Transverse colon (tissue), 4 donors: Measurements from ENCODE around the gene NUP133. TPM values are rescaled to one million over a fixed set of nuclear protein-coding genes. Genes with fewer than 3 reads are reported as not detected.

ENCODE experiments used
- DNase-seq: peaks from one replicate; pipeline ENCODE4 v3.0.0-alpha.2; 2019
- H3K27ac ChIP-seq, 4 donors: fragments of 200-600 bp; sonication (generic); 2 replicates each; pipeline ENCODE4 v1.5.1; 2016 to 2018; ENCODE audit warnings: inconsistent platforms in 4 of 4
- H3K27me3 ChIP-seq: fragments of 200-600 bp; sonication (generic); 2 replicates; pipeline ENCODE4 v1.5.1; 2017; ENCODE audit warnings: inconsistent platforms
- H3K36me3 ChIP-seq, 4 donors: fragments of 200-600 bp; sonication (generic); 2 replicates each; pipeline ENCODE4 v1.5.1; 2017 to 2019; ENCODE audit warnings: inconsistent platforms in 4 of 4
- H3K4me1 ChIP-seq, 4 donors: fragments of 200-600 bp; sonication (generic); 2 replicates each; pipeline ENCODE4 v1.5.1; 2017 to 2020; ENCODE audit warnings: inconsistent platforms in 4 of 4
- H3K4me3 ChIP-seq, 4 donors: fragments of 200-600 bp; sonication (generic); 1 replicate in 1 of 4; 2 replicates in 3 of 4; pipeline versions ENCODE4 v1.5.1 to v1.6.1; 2017 to 2019; ENCODE audit warnings: inconsistent platforms in 4 of 4
- H3K9me3 ChIP-seq, 2 donors: fragments of 200-600 bp; sonication (generic); 2 replicates each; pipeline ENCODE4 v1.5.1; 2017 to 2019; ENCODE audit warnings: inconsistent platforms in 2 of 2
- CTCF ChIP-seq, 5 experiments: fragments of 200-600 bp in 3 of 5; fragments of 450-650 bp in 2 of 5; sonication (generic) in 3 of 5; IDR thresholded peaks; 1 replicate in 2 of 5; 2 replicates in 3 of 5; pipeline ENCODE4 v1.5.1; 2016 to 2017; ENCODE audit warnings: antibody characterized with exemption in 5 of 5, inconsistent platforms in 3 of 5, mild to moderate bottlenecking in 2 of 5, moderate library complexity in 1 of 5
- EP300 ChIP-seq: sonication (generic); formaldehyde crosslinking; IDR thresholded peaks from one replicate; pipeline ENCODE4 v1.6.1; 2017; ENCODE audit warnings: antibody characterized with exemption, low read depth
- POLR2A ChIP-seq: fragments of 450-650 bp; IDR thresholded peaks from one replicate; pipeline ENCODE4 v1.6.1; 2016; ENCODE audit warnings: antibody characterized with exemption, mild to moderate bottlenecking, moderate library complexity
- POLR2AphosphoS5 ChIP-seq, 3 donors: sonication (generic); formaldehyde crosslinking; IDR thresholded peaks; one replicate each; pipeline ENCODE4 v1.6.1; 2016; ENCODE audit warnings: antibody characterized with exemption in 3 of 3
- WGBS, 2 donors: methylation state at CpG; one replicate each; pipeline ENCODE4 v1.1.5; 2018; ENCODE audit warnings: low coverage in 1 of 2; 5-methylcytosine and 5-hydroxymethylcytosine counted together
- in situ Hi-C, 4 donors: fragments of 200-750 bp; cut with MboI; loops; one replicate each; pipeline versions ENCODE4 v1.15.0 to v1.15.1; 2017; ENCODE audit warnings: low sequenced_read_pairs in 3 of 4, low pct_ligation_motif_present in 1 of 4, low pct_unique_long_range_greater_than_20kb in 1 of 4
- intact Hi-C: fragments of 100-400 bp; cut with DNase I; formaldehyde crosslinking; loops from one replicate; pipeline ENCODE4 v1.15.1; 2023; ENCODE audit warnings: low total_unique reads
- total RNA-seq, 4 donors: library from RNA; depleted of rRNA; stranded (reverse); fragments of >200 nt; gene quantifications; one replicate each; pipeline ENCODE4 v1.1.0, GENCODE V29; 2016

NUP133 gene
- total RNA-seq, 4 donors from 2014 or later: 14.6 to 118 (median 22.9) TPM

GRCh38 chr1:229535230-229535629 lies 27.1 kb upstream of the NUP133 start:
- H3K27ac ChIP-seq: no peak overlapping the region
- in situ Hi-C loops (no loop called here), intact Hi-C loops (no loop called here)
- no peaks in the 10 kb centered on the region for H3K9me3 ChIP-seq
- H3K4me1 ChIP-seq: no peaks in the 10 kb centered on the region
- peaks cover 0 to 35% (median 15%) of the 10 kb centered on the region in 4 donors for H3K36me3 ChIP-seq
- no peaks in the 10 kb centered on the region for H3K27me3 ChIP-seq
- TF ChIP-seq POLR2AphosphoS5 (IDR thresholded peaks at IDR 0.05) (no peak), CTCF (IDR thresholded peaks at IDR 0.05) (no peak), POLR2A (no peak), EP300 (no peak)
- H3K4me3 ChIP-seq: no peak overlapping the region
- DNase-seq: no peak

- peaks cover 0 to 34% (median 19%) of the 10 kb centered on the region in 4 donors for H3K36me3 ChIP-seq
- no peak overlapping the region for H3K4me3 ChIP-seq
- in situ Hi-C loops: no loop called here
- intact Hi-C loops: loop anchor here (1.0 kb wide), 1 partner anchor 19 kb away; no protein-coding TSS in a partner anchor
- no peaks in the 10 kb centered on the region for H3K4me1 ChIP-seq
- H3K27me3 ChIP-seq: no peaks in the 10 kb centered on the region
- H3K27ac ChIP-seq: no peak overlapping the region
- DNase-seq: no peak
- TF ChIP-seq POLR2AphosphoS5 (IDR thresholded peaks at IDR 0.05) (no peak), EP300 (no peak), CTCF (IDR thresholded peaks at IDR 0.05) (no peak), POLR2A (no peak)
- no peaks in the 10 kb centered on the region for H3K9me3 ChIP-seq
- 98% methylated on average over 6 of the region's 6 CpGs; no CpG with 5 or more reads in 1 of the 2 donors for WGBS, 2 donors
These were observed 23.2 kb upstream of the NUP133 start for GRCh38 chr1:229531326-229531725.

- H3K36me3 ChIP-seq: peaks cover 0 to 47% (median 22%) of the 10 kb centered on the region in 4 donors
- H3K4me1 ChIP-seq: no peaks in the 10 kb centered on the region
- H3K27me3 ChIP-seq: no peaks in the 10 kb centered on the region
- DNase-seq: no peak
- H3K27ac ChIP-seq: no peak overlapping the region
- H3K9me3 ChIP-seq: no peaks in the 10 kb centered on the region
- TF ChIP-seq POLR2AphosphoS5 (IDR thresholded peaks at IDR 0.05) (no peak), POLR2A (no peak), EP300 (no peak), CTCF (IDR thresholded peaks at IDR 0.05) (no peak)
- 94% methylated on average over 7 of the region's 7 CpGs; no CpG with 5 or more reads in 1 of the 2 donors for WGBS, 2 donors
- H3K4me3 ChIP-seq: no peak overlapping the region
- intact Hi-C loops: no loop called here
- in situ Hi-C loops: no loop called here
These were observed 21.5 kb upstream of the NUP133 start for GRCh38 chr1:229529639-229530038.

- Histone ChIP-seq H3K36me3 (peaks cover 0 to 33% (median 17%) of the 10 kb centered on the region in 4 donors), H3K27ac (no peak overlapping the region), H3K27me3 (no peaks in the 10 kb centered on the region), H3K4me1 (peaks cover 0 to 2% (median 0%) of the 10 kb centered on the region in 4 donors), H3K4me3 (no peak overlapping the region), H3K9me3 (no peaks in the 10 kb centered on the region)
- 97 to 100% methylated on average over 1 of the region's 1 CpG for WGBS, 2 donors
- no peak for TF ChIP-seq POLR2A
- in situ Hi-C loops: no loop called here
- DNase-seq: no peak
- intact Hi-C loops: no loop called here
These were observed 18.6 kb upstream of the NUP133 start for GRCh38 chr1:229526695-229527094.

- intact Hi-C loops (no loop called here), in situ Hi-C loops (no loop called here)
- no peak for DNase-seq
- WGBS, 2 donors: 78 to 83% methylated on average over 1 of the region's 1 CpG
- no peak overlapping the region for H3K4me3 ChIP-seq
- TF ChIP-seq POLR2AphosphoS5 (IDR thresholded peaks at IDR 0.05): no peak
- TF ChIP-seq POLR2A: no peak
- no peak for TF ChIP-seq CTCF (IDR thresholded peaks at IDR 0.05)
- no peak for TF ChIP-seq EP300
- H3K36me3 ChIP-seq: peaks cover 0 to 18% (median 7%) of the 10 kb centered on the region in 4 donors
- no peaks in the 10 kb centered on the region for H3K27me3 ChIP-seq
- H3K27ac ChIP-seq: no peak overlapping the region
- no peaks in the 10 kb centered on the region for H3K9me3 ChIP-seq
- H3K4me1 ChIP-seq: peaks cover 0 to 2% (median 0%) of the 10 kb centered on the region in 4 donors
These were observed 14.9 kb upstream of the NUP133 start for GRCh38 chr1:229523052-229523451.
